Astrocyte (in vitro differentiated cells and primary cell): ENCODE measurements around the gene TMEM120B.

Source experiments
- EZH2 ChIP-seq: IDR thresholded peaks from 2 replicates; pipeline ENCODE4 v1.6.1; 2012; ENCODE audit warnings: mild to moderate bottlenecking, low read length, inconsistent platforms; ENCODE audit not compliant: insufficient read depth
- TF ChIP-seq, protein P1 (sequence below): IDR thresholded peaks from 2 replicates; pipeline ENCODE4 v1.5.1; 2011; ENCODE audit warnings: low read depth, mild to moderate bottlenecking, inconsistent platforms, low read length, moderate library complexity; ENCODE audit not compliant: insufficient read depth

DNA sequence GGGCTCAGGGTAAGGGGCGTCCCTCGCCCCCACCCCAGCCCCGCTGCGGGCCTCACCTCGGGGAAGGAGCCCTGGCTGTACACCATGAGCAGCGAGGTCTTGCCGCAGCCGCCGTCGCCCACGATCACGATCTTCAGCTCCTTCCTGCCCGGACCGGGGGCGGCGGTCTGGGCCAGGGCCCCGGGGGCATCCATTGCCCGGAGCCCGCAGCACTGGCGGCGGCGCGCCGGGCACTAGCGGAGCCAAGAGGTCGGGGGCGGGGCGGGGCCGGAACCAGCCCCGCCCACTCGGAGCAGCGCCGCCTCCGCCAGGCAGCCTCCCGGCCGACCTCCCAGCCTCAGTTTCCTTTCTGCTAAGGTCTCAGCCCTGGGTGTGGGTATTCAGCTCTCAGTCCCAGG lies 80.9 kb downstream of the TMEM120B start, which contains the start of gene RHOF:
- TF ChIP-seq, protein P1, sequence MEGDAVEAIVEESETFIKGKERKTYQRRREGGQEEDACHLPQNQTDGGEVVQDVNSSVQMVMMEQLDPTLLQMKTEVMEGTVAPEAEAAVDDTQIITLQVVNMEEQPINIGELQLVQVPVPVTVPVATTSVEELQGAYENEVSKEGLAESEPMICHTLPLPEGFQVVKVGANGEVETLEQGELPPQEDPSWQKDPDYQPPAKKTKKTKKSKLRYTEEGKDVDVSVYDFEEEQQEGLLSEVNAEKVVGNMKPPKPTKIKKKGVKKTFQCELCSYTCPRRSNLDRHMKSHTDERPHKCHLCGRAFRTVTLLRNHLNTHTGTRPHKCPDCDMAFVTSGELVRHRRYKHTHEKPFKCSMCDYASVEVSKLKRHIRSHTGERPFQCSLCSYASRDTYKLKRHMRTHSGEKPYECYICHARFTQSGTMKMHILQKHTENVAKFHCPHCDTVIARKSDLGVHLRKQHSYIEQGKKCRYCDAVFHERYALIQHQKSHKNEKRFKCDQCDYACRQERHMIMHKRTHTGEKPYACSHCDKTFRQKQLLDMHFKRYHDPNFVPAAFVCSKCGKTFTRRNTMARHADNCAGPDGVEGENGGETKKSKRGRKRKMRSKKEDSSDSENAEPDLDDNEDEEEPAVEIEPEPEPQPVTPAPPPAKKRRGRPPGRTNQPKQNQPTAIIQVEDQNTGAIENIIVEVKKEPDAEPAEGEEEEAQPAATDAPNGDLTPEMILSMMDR = no peak
- no peak for TF ChIP-seq EZH2
